Frontal cortex (tissue), 4 donors: ENCODE data around the gene AKT2. TPM values are rescaled to one million over a fixed set of nuclear protein-coding genes. Genes with fewer than 3 reads are reported as not detected.
"Not testable (repeated sequence)": the region's sequence is repeated elsewhere in the genome, so short reads cannot be mapped to it uniquely, and the experiment has no call there.

Source experiments
- DNase-seq, 2 donors: peaks; one replicate each; pipeline ENCODE4 v3.0.0; 2012; ENCODE audit warnings: low spot score in 2 of 2
- FAIRE-seq: peaks from 2 replicates; lab custom pipeline; 2012; peaks lifted over from hg19 to GRCh38; lab: Jason Lieb, UNC
- total RNA-seq: library from RNA; depleted of rRNA; stranded (reverse); fragments of >200 nt; gene quantifications from one replicate; pipeline ENCODE4 v1.2.3, GENCODE V29; 2014
- donor health status: control.
- donor health status: control.
- donor health status: control.

AKT2 gene
- total RNA-seq, 1 donor from 2014 or later: 34.6 TPM

GRCh38 chr19:40224342-40225150 lies 60.6 kb downstream of the AKT2 start:
- FAIRE-seq (no peak), DNase-seq (no peak)

- DNase-seq (no peak), FAIRE-seq (no peak)
These were observed 61.9 kb downstream of the AKT2 start for GRCh38 chr19:40223135-40223822.

- peak; percentile 96 to 98 for DNase-seq
- FAIRE-seq: peak; percentile 96
These were observed 63.1 kb downstream of the AKT2 start for GRCh38 chr19:40221858-40222619.

GRCh38 chr19:40220674-40221073 lies 64.5 kb downstream of the AKT2 start:
- DNase-seq: no peak
- FAIRE-seq: no peak

GRCh38 chr19:40219721-40220276 lies 65.3 kb downstream of the AKT2 start:
- no peak for FAIRE-seq
- no peak for DNase-seq

GRCh38 chr19:40219029-40219428 lies 66.1 kb downstream of the AKT2 start:
- FAIRE-seq, DNase-seq: not testable (repeated sequence)

- DNase-seq (peak; percentile 76 to 87), FAIRE-seq (no peak)
These were observed 66.9 kb downstream of the AKT2 start, which contains the start of gene TTC9B for GRCh38 chr19:40217934-40218890. TSS of gene TTC9B (minus strand) at chr19:40218384. CDS start at chr19:40218381, 3 bp downstream.

GRCh38 chr19:40217027-40217810 lies 67.9 kb downstream of the AKT2 start:
- no peak for FAIRE-seq
- no peak for DNase-seq

- DNase-seq (no peak), FAIRE-seq (no peak)
These were observed 68.4 kb downstream of the AKT2 start for GRCh38 chr19:40216777-40217026.

- FAIRE-seq (no peak), DNase-seq (no peak)
These were observed 69.0 kb downstream of the AKT2 start for GRCh38 chr19:40216013-40216776.

- FAIRE-seq: no peak
- DNase-seq: no peak
These were observed 70.2 kb downstream of the AKT2 start for GRCh38 chr19:40214936-40215335.

- no peak for FAIRE-seq
These were observed 71.1 kb downstream of the AKT2 start for GRCh38 chr19:40213882-40214570.

GRCh38 chr19:40213251-40213829 lies 71.8 kb downstream of the AKT2 start:
- DNase-seq: no peak
- no peak for FAIRE-seq

More at GRCh38 chr19:40213882-40214570, 71.1 kb downstream of the AKT2 start:
- DNase-seq: no peak

- FAIRE-seq (no peak), DNase-seq (no peak)
These were observed 74.3 kb downstream of the AKT2 start for GRCh38 chr19:40210889-40211288.

GRCh38 chr19:40208602-40209001 lies 76.5 kb downstream of the AKT2 start:
- DNase-seq (no peak), FAIRE-seq (no peak)

GRCh38 chr19:40205760-40206159 lies 79.4 kb downstream of the AKT2 start:
- DNase-seq (no peak), FAIRE-seq (no peak)

GRCh38 chr19:40204381-40204780 lies 80.8 kb downstream of the AKT2 start:
- no peak for FAIRE-seq
- no peak for DNase-seq
